Lower leg skin (tissue), 3 donors: ENCODE data around the gene RPSA.

Experiments
- POLR2A ChIP-seq, 2 donors: fragments of 450-650 bp; IDR thresholded peaks; one replicate each; pipeline ENCODE4 v1.6.1; 2016 to 2017; ENCODE audit warnings: antibody characterized with exemption in 2 of 2, mild to moderate bottlenecking in 1 of 2, moderate library complexity in 1 of 2
- TF ChIP-seq, protein P1 (sequence below), 3 donors: fragments of 450-650 bp; IDR thresholded peaks; one replicate each; pipeline ENCODE4 v1.5.1; 2016; ENCODE audit warnings: antibody characterized with exemption in 3 of 3, mild to moderate bottlenecking in 3 of 3, moderate library complexity in 2 of 3

DNA sequence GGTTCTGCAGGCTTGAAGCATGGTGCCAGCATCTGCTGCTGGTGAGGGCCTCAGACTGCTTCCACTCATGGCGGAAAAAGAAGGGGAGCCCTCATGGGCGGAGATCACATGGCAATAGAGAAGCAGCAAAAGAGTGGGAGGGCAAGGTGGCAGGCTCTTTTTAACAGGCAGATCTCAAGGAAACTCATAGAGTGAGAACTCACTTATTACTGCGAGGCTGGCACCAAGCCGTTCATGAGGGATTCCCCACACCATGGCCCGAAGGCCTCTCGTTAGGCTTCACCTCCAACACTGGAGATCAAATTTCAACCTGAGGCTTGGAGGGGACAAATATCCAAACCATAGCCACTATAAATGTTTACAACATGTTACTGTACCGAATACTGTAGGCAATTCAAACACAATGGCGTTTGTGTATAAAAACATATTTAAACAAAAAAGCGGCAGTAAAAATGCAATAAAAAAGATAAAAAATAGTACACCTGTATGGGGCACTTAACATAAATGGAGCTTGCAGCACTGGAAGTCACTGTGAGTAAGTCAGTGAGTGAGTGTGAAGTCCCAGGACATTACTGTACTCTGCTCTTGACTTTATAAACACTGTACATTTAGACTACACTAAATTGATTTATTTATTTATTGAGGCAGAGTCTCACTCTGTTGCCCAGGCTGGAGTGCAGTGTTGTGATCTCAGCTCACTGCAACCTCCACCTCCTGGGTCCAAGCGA is 42.1 kb downstream of the RPSA start:
- TF ChIP-seq, protein P1, sequence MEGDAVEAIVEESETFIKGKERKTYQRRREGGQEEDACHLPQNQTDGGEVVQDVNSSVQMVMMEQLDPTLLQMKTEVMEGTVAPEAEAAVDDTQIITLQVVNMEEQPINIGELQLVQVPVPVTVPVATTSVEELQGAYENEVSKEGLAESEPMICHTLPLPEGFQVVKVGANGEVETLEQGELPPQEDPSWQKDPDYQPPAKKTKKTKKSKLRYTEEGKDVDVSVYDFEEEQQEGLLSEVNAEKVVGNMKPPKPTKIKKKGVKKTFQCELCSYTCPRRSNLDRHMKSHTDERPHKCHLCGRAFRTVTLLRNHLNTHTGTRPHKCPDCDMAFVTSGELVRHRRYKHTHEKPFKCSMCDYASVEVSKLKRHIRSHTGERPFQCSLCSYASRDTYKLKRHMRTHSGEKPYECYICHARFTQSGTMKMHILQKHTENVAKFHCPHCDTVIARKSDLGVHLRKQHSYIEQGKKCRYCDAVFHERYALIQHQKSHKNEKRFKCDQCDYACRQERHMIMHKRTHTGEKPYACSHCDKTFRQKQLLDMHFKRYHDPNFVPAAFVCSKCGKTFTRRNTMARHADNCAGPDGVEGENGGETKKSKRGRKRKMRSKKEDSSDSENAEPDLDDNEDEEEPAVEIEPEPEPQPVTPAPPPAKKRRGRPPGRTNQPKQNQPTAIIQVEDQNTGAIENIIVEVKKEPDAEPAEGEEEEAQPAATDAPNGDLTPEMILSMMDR (IDR thresholded peaks at IDR 0.05), result no peak
- TF ChIP-seq POLR2A (IDR thresholded peaks at IDR 0.05), result no peak
